Keratinocyte (primary cell): ENCODE results near the gene HIVEP1.

Source experiments
- EZH2 ChIP-seq: IDR thresholded peaks from one replicate; pipeline ENCODE4 v1.6.1; 2012; ENCODE audit warnings: inconsistent platforms, mild to moderate bottlenecking, low read length, moderate library complexity
- TF ChIP-seq, protein P1 (sequence below), 3 experiments: IDR thresholded peaks in 1 of 3; conservative IDR thresholded peaks in 1 of 3; optimal IDR thresholded peaks in 1 of 3; 2 replicates in 2 of 3; 3 replicates in 1 of 3; pipeline versions ENCODE3 to v1.5.1; 2011; ENCODE audit warnings: low read length in 3 of 3, mild to moderate bottlenecking in 3 of 3, moderate library complexity in 2 of 3, control low read depth in 1 of 3, inconsistent platforms in 1 of 3; ENCODE audit not compliant: insufficient read depth in 2 of 3; ENCODE audit errors: extremely low read depth in 1 of 3

- TF ChIP-seq, protein P1, sequence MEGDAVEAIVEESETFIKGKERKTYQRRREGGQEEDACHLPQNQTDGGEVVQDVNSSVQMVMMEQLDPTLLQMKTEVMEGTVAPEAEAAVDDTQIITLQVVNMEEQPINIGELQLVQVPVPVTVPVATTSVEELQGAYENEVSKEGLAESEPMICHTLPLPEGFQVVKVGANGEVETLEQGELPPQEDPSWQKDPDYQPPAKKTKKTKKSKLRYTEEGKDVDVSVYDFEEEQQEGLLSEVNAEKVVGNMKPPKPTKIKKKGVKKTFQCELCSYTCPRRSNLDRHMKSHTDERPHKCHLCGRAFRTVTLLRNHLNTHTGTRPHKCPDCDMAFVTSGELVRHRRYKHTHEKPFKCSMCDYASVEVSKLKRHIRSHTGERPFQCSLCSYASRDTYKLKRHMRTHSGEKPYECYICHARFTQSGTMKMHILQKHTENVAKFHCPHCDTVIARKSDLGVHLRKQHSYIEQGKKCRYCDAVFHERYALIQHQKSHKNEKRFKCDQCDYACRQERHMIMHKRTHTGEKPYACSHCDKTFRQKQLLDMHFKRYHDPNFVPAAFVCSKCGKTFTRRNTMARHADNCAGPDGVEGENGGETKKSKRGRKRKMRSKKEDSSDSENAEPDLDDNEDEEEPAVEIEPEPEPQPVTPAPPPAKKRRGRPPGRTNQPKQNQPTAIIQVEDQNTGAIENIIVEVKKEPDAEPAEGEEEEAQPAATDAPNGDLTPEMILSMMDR (optimal IDR thresholded peaks at IDR 0.05 in 1 of 3, IDR thresholded peaks at IDR 0.05 in 1 of 3, conservative IDR thresholded peaks at IDR 0.05 in 1 of 3; ENCODE audit: extremely low read depth in 1 of 3, insufficient read depth in 2 of 3, low read length in 3 of 3) = no peak
- TF ChIP-seq EZH2 = no peak
Measured at GRCh38 chr6:12198851-12199250, 186.7 kb downstream of the HIVEP1 start.
